Esophagus muscularis mucosa (tissue), 4 donors: ENCODE data around the gene CNTD1. TPM values are rescaled to one million over a fixed set of nuclear protein-coding genes. Genes with fewer than 3 reads are reported as not detected.
"Not testable (repeated sequence)": the region's sequence is repeated elsewhere in the genome, so short reads cannot be mapped to it uniquely, and the experiment has no call there.

Source experiments
- DNase-seq: peaks from one replicate; pipeline ENCODE4 v3.0.0-alpha.2; 2017; ENCODE audit errors: extremely low spot score
- H3K27ac ChIP-seq, 4 donors: fragments of 200-600 bp; sonication (generic); replicated peaks in 1 of 4; 1 replicate in 3 of 4; 2 replicates in 1 of 4; pipeline ENCODE4 v1.5.1; 2016 to 2019; ENCODE audit warnings: mild to moderate bottlenecking in 1 of 4
- H3K27me3 ChIP-seq, 4 donors: fragments of 200-600 bp; sonication (generic); one replicate each; pipeline versions ENCODE4 v1.5.1 to v1.6.0; 2016 to 2019
- H3K36me3 ChIP-seq, 4 donors: fragments of 200-600 bp; sonication (generic); one replicate each; pipeline ENCODE4 v1.5.1; 2016 to 2019
- H3K4me1 ChIP-seq, 4 donors: fragments of 200-600 bp; sonication (generic); one replicate each; pipeline ENCODE4 v1.5.1; 2016 to 2019
- H3K4me3 ChIP-seq, 4 donors: fragments of 200-600 bp; sonication (generic); 1 replicate in 2 of 4; 2 replicates in 2 of 4; pipeline ENCODE4 v1.5.1; 2016 to 2019; ENCODE audit warnings: mild to moderate bottlenecking in 4 of 4, moderate library complexity in 1 of 4
- H3K9me3 ChIP-seq, 4 donors: fragments of 200-600 bp; sonication (generic); 1 replicate in 3 of 4; 2 replicates in 1 of 4; pipeline ENCODE4 v1.5.1; 2016 to 2019
- CTCF ChIP-seq, 3 experiments: fragments of 200-600 bp in 2 of 3; fragments of 450-650 bp in 1 of 3; sonication (generic) in 2 of 3; IDR thresholded peaks; one replicate each; pipeline ENCODE4 v1.5.1; 2017 to 2019; ENCODE audit warnings: antibody characterized with exemption in 3 of 3, mild to moderate bottlenecking in 2 of 3, moderate library complexity in 1 of 3
- EP300 ChIP-seq: sonication (generic); formaldehyde crosslinking; IDR thresholded peaks from one replicate; pipeline ENCODE4 v1.6.1; 2017; ENCODE audit warnings: antibody characterized with exemption
- POLR2A ChIP-seq: fragments of 450-650 bp; IDR thresholded peaks from one replicate; pipeline ENCODE4 v1.6.1; 2017; ENCODE audit warnings: antibody characterized with exemption, moderate library complexity, mild to moderate bottlenecking, low read depth
- POLR2AphosphoS5 ChIP-seq, 2 donors: sonication (generic); formaldehyde crosslinking; IDR thresholded peaks; one replicate each; pipeline ENCODE4 v1.6.1; 2017; ENCODE audit warnings: antibody characterized with exemption in 2 of 2
- WGBS: methylation state at CpG from one replicate; pipeline ENCODE4 v1.1.5; 2018; 5-methylcytosine and 5-hydroxymethylcytosine counted together
- intact Hi-C: fragments of 100-400 bp; cut with DNase I; formaldehyde crosslinking; loops from one replicate; pipeline ENCODE4 v1.15.1; 2023
- total RNA-seq, 4 donors: library from RNA; depleted of rRNA; stranded (reverse); fragments of >200 nt; gene quantifications; one replicate each; pipeline versions ENCODE4 v1.1.0 to v1.2.1, GENCODE V29; 2016

Gene CNTD1
- total RNA-seq, 4 donors from 2014 or later = 0.50 to 3.9 (median 0.57) TPM; not detected in 1

- H3K27ac ChIP-seq = peak overlapping the region; percentile 86 to 89 (median 88)
- 54% methylated on average over 6 of the region's 8 CpGs for WGBS
- peaks cover 0 to 16% (median 14%) of the 10 kb centered on the region in 4 donors for H3K36me3 ChIP-seq
- no peaks in the 10 kb centered on the region for H3K27me3 ChIP-seq
- TF ChIP-seq EP300 (no peak), POLR2A (no peak), POLR2AphosphoS5 (IDR thresholded peaks at IDR 0.05) (peak in 1 of 2 donors; percentile 13), CTCF (IDR thresholded peaks at IDR 0.05) (no peak)
- DNase-seq = no peak
- intact Hi-C loops = no loop called here
- no peaks in the 10 kb centered on the region for H3K9me3 ChIP-seq
- peaks cover 10 to 63% (median 54%) of the 10 kb centered on the region in 4 donors for H3K4me1 ChIP-seq
- peak overlapping the region in 3 of 4 donors; percentile 11 to 61 (median 59) for H3K4me3 ChIP-seq
Measured at GRCh38 chr17:42849451-42850181, 51.0 kb downstream of the CNTD1 start.

- no peaks in the 10 kb centered on the region for H3K9me3 ChIP-seq
- peak within 1 kb of the TSS; percentile 59 to 69 (median 62) for H3K4me3 ChIP-seq
- WGBS = 30% methylated on average over 8 of the region's 9 CpGs
- peak; percentile 39 to 74 for TF ChIP-seq POLR2AphosphoS5 (IDR thresholded peaks at IDR 0.05)
- TF ChIP-seq CTCF (IDR thresholded peaks at IDR 0.05) = no peak
- TF ChIP-seq POLR2A = no peak
- peaks cover 0 to 16% (median 4%) of the 10 kb centered on the region in 4 donors for H3K36me3 ChIP-seq
- H3K27me3 ChIP-seq = no peaks in the 10 kb centered on the region
- H3K27ac ChIP-seq = peak within 1 kb of the TSS; percentile 86 to 89 (median 88)
- H3K4me1 ChIP-seq = peaks cover 13 to 75% (median 67%) of the 10 kb centered on the region in 4 donors
- no peak for DNase-seq
- intact Hi-C loops = no loop called here
Measured at GRCh38 chr17:42850954-42851353, 52.3 kb downstream of the CNTD1 start, which contains the start of gene AOC3. Gene AOC3, plus strand, starts transcription at chr17:42851199. Its CDS starts 145 bp downstream, at chr17:42851344.

GRCh38 chr17:42851371-42852240, 52.9 kb downstream of the CNTD1 start:
- TF ChIP-seq POLR2AphosphoS5 (IDR thresholded peaks at IDR 0.05) = peak; percentile 1 to 35
- DNase-seq, intact Hi-C loops, H3K9me3 ChIP-seq, H3K27me3 ChIP-seq: not testable (repeated sequence)
- H3K4me3 ChIP-seq = peak overlapping the region; percentile 59 to 69 (median 62)
- peaks cover 0 to 18% (median 4%) of the 10 kb centered on the region in 4 donors for H3K36me3 ChIP-seq
- peak overlapping the region; percentile 86 to 89 (median 88) for H3K27ac ChIP-seq
- whole genome bisulfite sequencing = 61% methylated on average over 2 of the region's 28 CpGs
- H3K4me1 ChIP-seq = peaks cover 10 to 76% (median 69%) of the 10 kb centered on the region in 4 donors

GRCh38 chr17:42852351-42852750, 53.7 kb downstream of the CNTD1 start:
- Histone ChIP-seq H3K36me3 (peaks cover 0 to 26% (median 8%) of the 10 kb centered on the region in 4 donors), H3K4me3 (peak overlapping the region; percentile 59 to 69 (median 62)), H3K27ac (peak overlapping the region; percentile 86 to 89 (median 88)), H3K4me1 (peaks cover 3 to 76% (median 69%) of the 10 kb centered on the region in 4 donors), H3K9me3 (no peaks in the 10 kb centered on the region), H3K27me3 (no peaks in the 10 kb centered on the region)
- WGBS = 44% methylated on average over 5 of the region's 15 CpGs
- intact Hi-C loops = no loop called here
- DNase-seq = no peak
- TF ChIP-seq POLR2AphosphoS5 (IDR thresholded peaks at IDR 0.05) (peak in 1 of 2 donors; percentile 48), CTCF (IDR thresholded peaks at IDR 0.05) (no peak)

GRCh38 chr17:42853004-42853403, 54.3 kb downstream of the CNTD1 start:
- no peaks in the 10 kb centered on the region for H3K9me3 ChIP-seq
- no peak for TF ChIP-seq POLR2A
- no peak for TF ChIP-seq EP300
- peak; percentile 68 to 69 for TF ChIP-seq POLR2AphosphoS5 (IDR thresholded peaks at IDR 0.05)
- TF ChIP-seq CTCF (IDR thresholded peaks at IDR 0.05) = peak in 1 of 3 experiments; percentile 17
- no peak for DNase-seq
- intact Hi-C loops = no loop called here
- peak overlapping the region; percentile 86 to 89 (median 88) for H3K27ac ChIP-seq
- H3K4me3 ChIP-seq = peak overlapping the region; percentile 59 to 69 (median 62)
- peaks cover 0 to 27% (median 10%) of the 10 kb centered on the region in 4 donors for H3K36me3 ChIP-seq
- 11% methylated on average over 4 of the region's 4 CpGs for WGBS
- no peaks in the 10 kb centered on the region for H3K27me3 ChIP-seq
- H3K4me1 ChIP-seq = peaks cover 3 to 74% (median 69%) of the 10 kb centered on the region in 4 donors
